Naive B cell (primary cell): ENCODE results near the gene PDCD2. TPM values are rescaled to one million over a fixed set of nuclear protein-coding genes. Genes with fewer than 3 reads are reported as not detected.
A peak's percentile ranks its signal among the peaks of the same experiment; 100 is the strongest.
"Not testable (repeated sequence)": the region's sequence is repeated elsewhere in the genome, so short reads cannot be mapped to it uniquely, and the experiment has no call there.

ENCODE experiments used
- ATAC-seq, 2 donors: fragments of 150-1000 bp; cut with Tn5 transposase; 2 replicates each; pipeline ENCODE4 v1.10.0; 2021; ENCODE audit warnings: low read depth in 2 of 2, mild to moderate bottlenecking in 2 of 2, moderate library complexity in 2 of 2
- DNase-seq: peaks from one replicate; pipeline ENCODE4 v3.0.0; 2022
- H3K27ac Mint-ChIP-seq, 6 donors: one replicate each; pipeline ENCODE4 v1.8.0; 2020 to 2022; ENCODE audit warnings: mild to moderate bottlenecking in 6 of 6, mixed read lengths in 6 of 6, moderate library complexity in 5 of 6, inconsistent platforms in 2 of 6
- H3K27me3 Mint-ChIP-seq, 3 donors: one replicate each; pipeline ENCODE4 v1.8.0; 2021 to 2022; ENCODE audit warnings: mixed read lengths in 3 of 3, mild to moderate bottlenecking in 1 of 3
- H3K36me3 Mint-ChIP-seq, 2 donors: one replicate each; pipeline ENCODE4 v1.8.0; 2020 to 2022; ENCODE audit warnings: mixed read lengths in 2 of 2, inconsistent platforms in 1 of 2, mild to moderate bottlenecking in 1 of 2
- H3K4me1 Mint-ChIP-seq, 3 donors: one replicate each; pipeline ENCODE4 v1.8.0; 2020 to 2022; ENCODE audit warnings: mixed read lengths in 3 of 3, inconsistent platforms in 1 of 3, mild to moderate bottlenecking in 1 of 3, moderate library complexity in 1 of 3
- H3K4me3 Mint-ChIP-seq, 8 donors: one replicate each; pipeline ENCODE4 v1.8.0; 2020 to 2022; ENCODE audit warnings: mild to moderate bottlenecking in 8 of 8, mixed read lengths in 8 of 8, moderate library complexity in 8 of 8, inconsistent platforms in 2 of 8
- H3K9me3 Mint-ChIP-seq, 7 donors: one replicate each; pipeline ENCODE4 v1.8.0; 2020 to 2022; ENCODE audit warnings: mixed read lengths in 7 of 7, mild to moderate bottlenecking in 5 of 7, inconsistent platforms in 2 of 7, moderate library complexity in 1 of 7
- polyA plus RNA-seq, 6 donors: library from polyadenylated mRNA; unstranded; fragments of 300-500 nt; fragmentation: Illumina TruSeq; gene quantifications; one replicate each; pipeline ENCODE4 v1.2.3, GENCODE V29; 2021; ENCODE audit warnings: low read depth in 6 of 6

PDCD2 gene
- polyA plus RNA-seq, 6 donors from 2014 or later = 108 to 122 (median 114) TPM

- DNase-seq = no peak
- peaks cover 2 to 11% (median 7%) of the 10 kb centered on the region in 3 donors for H3K4me1 Mint-ChIP-seq
- no peak for ATAC-seq
- no peak overlapping the region for H3K4me3 Mint-ChIP-seq
- H3K27me3 Mint-ChIP-seq = no peaks in the 10 kb centered on the region
- H3K36me3 Mint-ChIP-seq = peaks cover 17 to 25% of the 10 kb centered on the region in 2 donors
- no peaks in the 10 kb centered on the region for H3K9me3 Mint-ChIP-seq
- H3K27ac Mint-ChIP-seq = peak overlapping the region in 1 of 6 donors; percentile 59
Observed at GRCh38 chr6:170535004-170535403, 49.4 kb downstream of the PDCD2 start.

DNA sequence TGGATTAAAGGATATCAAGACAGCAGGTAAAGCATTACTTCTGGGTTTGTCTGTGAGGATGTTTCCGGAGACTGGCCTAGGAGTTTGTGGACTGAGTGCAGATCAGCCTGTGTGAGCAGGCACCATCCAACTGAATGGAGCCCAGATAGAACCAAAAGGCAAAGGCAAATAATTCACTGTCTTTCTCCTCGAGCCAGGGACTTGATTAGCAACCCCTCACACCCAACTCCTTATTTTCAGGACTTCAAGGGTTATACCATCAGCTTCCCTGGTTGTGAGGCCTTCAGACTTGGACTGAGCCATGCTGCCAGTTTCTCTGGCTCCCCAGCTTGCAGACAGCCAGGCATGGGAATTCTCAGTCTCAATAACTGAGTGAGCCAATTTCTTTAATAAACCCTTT is 50.6 kb downstream of the PDCD2 start:
- no peaks in the 10 kb centered on the region for H3K9me3 Mint-ChIP-seq
- ATAC-seq = no peak
- DNase-seq = no peak
- peaks cover 17 to 25% of the 10 kb centered on the region in 2 donors for H3K36me3 Mint-ChIP-seq
- H3K4me3 Mint-ChIP-seq = no peak overlapping the region
- H3K4me1 Mint-ChIP-seq = peaks cover 0 to 6% (median 0%) of the 10 kb centered on the region in 3 donors
- no peaks in the 10 kb centered on the region for H3K27me3 Mint-ChIP-seq
- H3K27ac Mint-ChIP-seq = peak overlapping the region in 1 of 6 donors; percentile 67

- DNase-seq = no peak
- no peaks in the 10 kb centered on the region for H3K9me3 Mint-ChIP-seq
- H3K4me3 Mint-ChIP-seq = no peak overlapping the region
- peaks cover 17 to 25% of the 10 kb centered on the region in 2 donors for H3K36me3 Mint-ChIP-seq
- no peak for ATAC-seq
- H3K27me3 Mint-ChIP-seq = no peaks in the 10 kb centered on the region
- peaks cover 0 to 5% (median 0%) of the 10 kb centered on the region in 3 donors for H3K4me1 Mint-ChIP-seq
- peak overlapping the region in 2 of 6 donors; percentile 11 to 28 for H3K27ac Mint-ChIP-seq
Observed at GRCh38 chr6:170532867-170533488, 51.5 kb downstream of the PDCD2 start.

DNA sequence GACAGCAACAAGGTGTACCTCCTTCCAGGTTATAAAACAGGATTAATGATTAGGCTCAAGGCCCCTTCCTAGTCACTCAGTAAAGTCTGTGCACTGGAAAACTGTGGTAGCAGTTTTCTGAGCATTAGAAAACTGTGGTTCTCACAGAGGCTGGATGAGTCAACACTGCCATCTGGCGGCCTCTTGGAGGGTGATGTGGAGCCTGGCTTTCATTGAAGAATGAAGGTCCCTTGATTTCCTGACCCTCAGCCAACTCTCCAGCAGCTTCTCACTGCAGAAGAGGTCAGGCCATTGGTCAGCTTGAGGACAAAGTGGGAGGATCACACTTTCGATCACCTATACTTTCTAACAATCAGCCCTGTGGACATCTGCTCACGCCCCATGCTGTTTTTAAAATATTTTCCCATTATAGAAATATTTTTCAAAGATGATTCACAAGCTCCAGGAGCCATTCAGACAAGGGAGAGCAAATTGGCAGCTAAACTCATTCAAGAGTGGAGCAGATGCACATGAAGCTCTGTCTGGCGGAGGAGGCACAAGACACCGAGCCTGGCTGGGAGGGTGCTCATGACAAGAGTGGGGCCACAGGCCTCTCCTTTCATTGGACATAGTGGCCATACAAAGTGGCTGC is 54.5 kb downstream of the PDCD2 start:
- no peaks in the 10 kb centered on the region for H3K4me1 Mint-ChIP-seq

GRCh38 chr6:170527995-170528394 is 56.4 kb downstream of the PDCD2 start:
- not testable (repeated sequence) for H3K9me3 Mint-ChIP-seq, H3K36me3 Mint-ChIP-seq, H3K4me3 Mint-ChIP-seq, H3K27ac Mint-ChIP-seq, H3K4me1 Mint-ChIP-seq, DNase-seq, ATAC-seq, H3K27me3 Mint-ChIP-seq

More for the DNA sequence above, 54.5 kb downstream of the PDCD2 start:
- peaks cover 0 to 2% of the 10 kb centered on the region in 2 donors for H3K36me3 Mint-ChIP-seq
- no peak overlapping the region for H3K4me3 Mint-ChIP-seq
- H3K27me3 Mint-ChIP-seq = no peaks in the 10 kb centered on the region
- DNase-seq (peak; percentile 42), ATAC-seq (peak; percentile 46 to 60)
- peak overlapping the region in 2 of 6 donors; percentile 69 to 80 for H3K27ac Mint-ChIP-seq
- no peaks in the 10 kb centered on the region for H3K9me3 Mint-ChIP-seq

DNA sequence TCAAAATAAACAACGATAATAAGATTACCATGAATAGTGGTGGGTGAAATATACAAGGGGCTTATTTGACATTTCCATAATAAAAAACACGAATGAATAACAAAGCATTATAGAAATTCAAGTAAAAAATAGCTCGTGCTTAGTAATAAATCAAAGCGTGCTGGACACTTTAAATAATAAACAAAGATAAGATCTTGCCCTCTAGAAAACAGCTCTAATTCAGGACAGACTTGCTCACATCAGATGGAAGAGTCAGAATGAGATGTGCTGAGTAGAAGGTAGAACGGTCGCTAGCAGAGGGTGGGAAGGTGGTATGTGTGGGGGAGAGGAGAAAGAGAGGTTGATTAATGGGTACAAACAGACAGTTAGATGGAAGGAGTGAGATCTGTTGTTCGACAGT is 58.6 kb downstream of the PDCD2 start:
- H3K36me3 Mint-ChIP-seq = no peaks in the 10 kb centered on the region
- peaks cover 0 to 6% (median 5%) of the 10 kb centered on the region in 3 donors for H3K27me3 Mint-ChIP-seq
- H3K4me1 Mint-ChIP-seq = no peaks in the 10 kb centered on the region
- ATAC-seq (no peak), DNase-seq (no peak)
- no peaks in the 10 kb centered on the region for H3K9me3 Mint-ChIP-seq
- H3K4me3 Mint-ChIP-seq = no peak overlapping the region
- H3K27ac Mint-ChIP-seq = no peak overlapping the region

Other genes with a start within 250 kb of the PDCD2 start
- 100 to 1,000 TPM; 389 to 612 (median 483) TPM for gene PSMB1, start 31.3 kb downstream of the PDCD2 start, polyA plus RNA-seq
- gene TBP, start 30.3 kb downstream of the PDCD2 start, polyA plus RNA-seq = 10 to 100 TPM; 16.3 to 24.0 (median 19.3) TPM